ENCODE data around the gene DNAI1.
A peak's percentile ranks its signal among the peaks of the same experiment; 100 is the strongest.
"Not testable (repeated sequence)": the region's sequence is repeated elsewhere in the genome, so short reads cannot be mapped to it uniquely, and the experiment has no call there.

DNAI1 gene

DNA sequence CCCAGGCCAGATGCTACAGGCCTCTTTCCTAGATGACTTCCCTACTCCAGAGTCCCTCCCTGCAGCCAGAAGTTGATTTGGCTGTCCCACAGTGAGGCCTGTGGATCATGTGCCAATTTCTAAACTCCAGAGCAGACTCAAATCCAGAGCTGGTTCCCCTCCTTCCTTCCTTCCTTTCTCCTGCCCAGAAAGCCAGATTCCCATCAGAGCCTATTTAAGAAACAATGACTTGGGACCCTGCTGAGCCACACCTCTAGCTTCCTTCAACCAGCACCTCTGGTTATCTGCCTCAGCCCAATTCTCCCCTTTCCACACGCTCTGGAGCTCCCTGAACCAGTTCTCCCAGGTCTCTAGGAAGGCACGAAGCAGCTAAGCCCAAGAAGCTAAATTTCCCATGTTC is 7.5 kb upstream of the DNAI1 start:
- no peak for DNase-seq

DNA sequence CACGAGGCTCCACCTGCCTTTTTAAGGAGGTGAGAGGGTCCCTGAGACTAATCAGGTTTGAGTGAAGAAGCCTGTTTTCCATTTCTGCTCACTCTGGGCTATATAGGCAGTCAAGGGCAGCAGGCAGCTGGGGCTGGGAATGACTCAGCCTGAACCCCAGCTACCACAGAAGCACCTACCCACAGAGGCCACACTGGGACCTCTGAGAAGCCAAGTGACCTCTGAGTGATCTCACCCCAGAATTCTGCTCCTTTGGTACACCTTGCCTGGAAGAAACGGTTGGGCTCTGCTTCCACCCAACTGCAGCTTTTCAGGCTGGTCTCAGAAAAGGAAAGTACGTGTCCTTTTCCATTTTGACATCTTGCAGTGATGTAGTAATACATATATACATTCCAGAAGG is 7.1 kb upstream of the DNAI1 start:
- no peak for DNase-seq

DNA sequence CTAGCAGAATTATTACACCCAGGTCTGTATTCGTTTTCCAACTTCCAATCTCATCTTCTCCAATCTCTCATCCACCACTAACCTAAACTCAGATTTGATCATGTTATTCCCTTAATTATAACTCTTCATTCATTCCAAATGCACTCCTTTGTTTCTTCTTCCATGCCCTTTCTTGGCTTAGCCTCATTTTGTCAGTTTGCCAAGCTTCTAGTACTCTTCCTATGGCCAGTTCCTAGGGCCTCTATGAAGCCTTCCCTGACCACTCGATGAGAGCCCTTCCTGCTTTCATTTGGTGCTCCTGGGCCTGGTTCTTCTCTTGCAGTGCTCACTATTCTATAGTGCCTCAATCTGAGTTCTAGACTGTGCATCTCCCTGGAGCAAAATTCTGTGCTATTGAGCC is 6.0 kb upstream of the DNAI1 start:
- DNase-seq: no peak

DNA sequence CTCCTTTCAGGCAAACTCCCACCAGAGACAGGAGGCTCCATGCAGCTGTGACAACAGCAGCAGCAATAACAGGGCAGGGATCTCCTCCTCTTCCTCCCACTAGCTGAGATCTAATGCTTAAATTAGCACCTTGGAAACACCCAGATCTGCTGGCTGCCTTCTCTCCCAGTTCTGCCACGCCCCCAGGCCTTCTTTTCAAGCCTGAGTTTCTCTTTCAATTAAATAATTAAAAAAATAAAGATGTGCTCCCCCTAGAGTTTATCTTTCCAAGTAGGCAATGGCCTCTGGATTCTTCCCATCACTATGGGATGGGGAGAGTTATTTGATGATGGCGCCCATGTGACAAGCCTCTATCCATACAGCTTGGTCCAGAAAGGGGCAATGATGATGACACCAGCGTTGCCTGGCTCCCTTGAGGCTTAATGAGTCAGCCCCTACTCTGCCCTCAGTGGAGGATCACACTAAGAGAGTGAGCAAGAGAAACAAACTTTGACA is 4.0 kb upstream of the DNAI1 start:
- no peak for DNase-seq

DNA sequence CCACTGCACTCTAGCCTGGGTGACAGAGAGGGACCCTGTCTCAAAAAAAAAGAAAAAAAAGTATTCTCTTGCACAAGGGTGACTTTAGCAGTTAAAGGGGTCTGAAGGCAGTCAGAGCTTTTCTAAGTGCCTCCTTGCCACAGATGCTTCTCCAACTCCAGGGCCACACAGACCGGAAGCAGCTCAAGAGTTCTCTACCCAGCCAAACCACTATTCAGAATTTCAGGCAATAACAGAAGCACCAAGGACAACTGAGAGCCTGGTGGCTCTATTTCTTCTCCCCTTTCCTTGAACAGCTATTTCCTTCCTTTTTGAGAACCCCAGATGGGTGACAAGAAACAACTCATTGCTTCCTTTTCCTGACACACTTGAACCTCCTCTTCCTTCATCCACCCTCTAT is 2.5 kb upstream of the DNAI1 start:
- no peak for DNase-seq

DNA sequence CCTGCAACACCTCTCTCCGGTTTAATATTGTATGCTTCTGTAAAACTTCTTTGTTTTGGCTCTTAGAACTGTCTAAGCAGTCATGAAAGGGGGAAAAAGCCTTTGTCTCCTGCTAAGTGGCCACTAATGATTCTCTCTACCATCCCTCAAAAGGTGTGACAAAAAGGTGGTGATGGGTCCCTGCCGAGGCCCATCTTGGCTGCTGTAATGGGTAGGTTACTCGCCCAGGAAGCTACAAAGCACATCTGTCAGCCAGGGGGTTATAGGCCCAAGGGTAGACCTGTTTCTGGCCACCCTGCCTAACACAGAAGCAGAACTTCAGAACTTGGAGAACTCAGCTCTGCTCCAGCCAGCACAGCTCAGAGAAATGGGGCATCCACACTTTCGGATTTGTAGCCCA is 1.9 kb upstream of the DNAI1 start:
- no peak for DNase-seq

DNA sequence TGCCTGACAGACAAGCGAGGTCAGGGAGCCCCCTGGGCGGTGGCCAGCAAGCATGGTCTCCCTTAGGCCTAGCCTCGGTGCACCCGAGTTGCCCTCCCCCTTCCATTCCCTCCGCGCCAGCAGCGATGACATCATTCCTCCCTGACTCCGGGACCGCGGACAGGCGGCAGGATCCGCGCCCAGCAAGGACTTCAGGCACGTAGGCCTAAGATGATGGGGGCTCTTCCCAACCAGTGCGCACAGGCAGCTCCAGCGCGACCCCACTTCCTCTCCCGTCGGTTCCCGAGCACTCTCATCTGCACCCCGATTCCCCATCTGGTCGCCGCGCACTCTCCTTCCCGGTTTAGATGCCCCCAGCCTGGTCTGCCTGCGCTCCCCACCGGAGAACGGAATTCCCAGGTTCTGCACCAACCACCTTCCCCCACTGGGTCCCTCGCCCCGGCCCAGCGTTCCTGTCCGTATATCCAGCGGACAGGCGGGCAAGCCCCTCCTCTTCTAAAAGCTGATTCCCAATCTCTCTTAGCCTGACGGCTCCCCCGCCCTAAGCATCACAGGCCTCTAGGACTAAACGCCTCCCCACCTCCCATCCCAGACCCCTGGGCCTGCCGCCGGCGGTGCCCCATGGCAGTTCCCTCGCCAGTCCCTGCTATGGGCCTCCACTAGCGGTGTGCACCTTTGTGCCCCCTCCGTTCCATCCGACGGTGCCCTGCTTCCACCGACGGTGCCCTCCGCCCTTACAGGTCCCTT is 1.2 kb upstream of the DNAI1 start:
- DNase-seq: peak; percentile 73

DNA sequence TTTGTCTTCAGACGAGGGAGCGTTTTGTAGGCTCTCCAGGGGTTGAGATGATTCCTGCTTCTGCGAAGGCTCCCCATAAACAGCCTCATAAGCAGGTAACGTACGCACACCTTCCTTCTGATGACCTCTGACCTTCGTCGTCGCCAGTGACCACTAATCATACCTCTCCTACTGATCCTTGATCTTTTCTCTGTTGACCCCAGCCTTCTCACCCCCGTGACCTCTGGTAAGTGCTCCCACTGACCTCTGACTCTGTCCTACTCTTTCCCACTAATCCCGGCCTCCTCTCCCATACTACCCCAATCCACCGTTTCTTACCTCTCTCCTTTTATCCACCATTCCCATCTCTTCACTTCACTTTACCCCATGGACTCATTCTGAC is 345 bp downstream of the DNAI1 start:
- no peak for DNase-seq

DNA sequence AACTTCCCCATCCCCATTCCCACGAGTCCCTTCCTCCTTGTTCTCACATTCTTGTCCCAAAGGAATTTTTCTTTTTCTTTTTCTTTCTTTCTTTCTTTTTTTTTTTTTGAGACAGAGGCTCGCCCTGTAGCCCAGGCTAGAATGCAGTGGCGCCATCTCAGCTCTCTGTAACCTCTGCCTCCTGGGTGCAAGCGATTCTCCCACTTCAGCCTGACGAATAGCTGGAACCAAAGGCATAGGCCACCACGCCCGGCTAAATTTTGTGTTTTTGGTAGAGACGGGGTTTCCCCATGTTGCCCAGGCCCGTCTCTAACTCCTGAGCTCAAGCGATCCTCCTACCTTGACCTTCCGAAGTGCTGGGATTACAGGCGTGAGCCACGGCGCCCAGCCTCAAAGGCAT is 751 bp downstream of the DNAI1 start:
- DNase-seq: no peak

DNA sequence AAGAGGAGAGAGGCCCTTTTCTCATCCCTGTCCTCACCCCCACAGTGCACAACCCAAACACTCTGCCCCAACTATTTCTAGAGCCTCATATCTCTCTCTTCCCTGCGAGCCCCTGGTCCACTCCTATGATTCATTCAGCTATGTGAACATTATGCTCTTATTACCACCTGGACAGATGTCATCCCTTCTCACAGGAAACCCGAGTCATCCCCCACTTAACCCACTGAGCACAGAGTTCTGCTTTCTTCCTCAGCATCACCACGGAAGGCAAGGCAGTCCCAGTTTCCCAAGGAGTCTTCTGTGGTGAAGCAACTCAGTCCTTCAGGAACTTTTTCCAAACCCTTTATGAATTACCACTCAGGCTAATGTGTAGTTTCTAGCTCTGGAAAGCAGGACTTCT is 1.3 kb downstream of the DNAI1 start:
- no peak for DNase-seq

DNA sequence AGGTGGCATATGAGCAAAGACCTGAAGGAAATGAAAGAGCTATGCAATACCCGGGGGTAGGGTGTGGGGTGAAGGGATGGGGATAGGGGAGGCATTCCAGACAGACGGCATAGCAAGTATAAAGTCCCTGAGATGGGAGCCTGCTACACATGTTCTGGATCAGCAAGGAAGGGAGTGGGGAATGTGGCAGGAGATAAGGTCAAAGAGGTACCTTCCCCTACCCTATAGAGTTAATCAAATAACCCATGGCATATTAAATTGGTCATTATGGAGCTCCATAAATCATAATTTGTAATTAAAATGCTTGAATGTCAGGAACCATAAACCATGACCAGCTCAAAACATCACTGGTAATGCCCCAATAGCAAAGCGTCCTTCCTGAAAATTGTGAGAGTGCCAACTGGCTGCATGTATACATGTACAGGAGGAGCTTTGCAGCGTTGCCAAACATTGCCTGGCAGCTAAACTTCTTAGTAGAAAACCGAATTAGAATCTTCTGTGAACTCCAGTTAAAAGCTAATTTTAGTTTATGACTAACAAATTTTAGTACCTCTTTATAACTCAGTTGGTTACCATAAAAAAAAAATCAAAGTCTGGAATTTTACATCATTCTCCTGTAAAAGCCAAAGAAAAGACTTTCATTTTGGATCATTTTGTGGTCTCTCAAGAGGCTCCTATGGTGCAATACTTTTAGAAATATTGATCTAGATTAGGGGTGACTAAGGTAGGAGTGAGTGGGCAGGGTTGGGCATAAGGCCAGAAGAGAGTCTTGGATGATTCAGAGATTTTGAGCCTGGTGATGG is 4.7 kb downstream of the DNAI1 start:
- no peak for DNase-seq

DNA sequence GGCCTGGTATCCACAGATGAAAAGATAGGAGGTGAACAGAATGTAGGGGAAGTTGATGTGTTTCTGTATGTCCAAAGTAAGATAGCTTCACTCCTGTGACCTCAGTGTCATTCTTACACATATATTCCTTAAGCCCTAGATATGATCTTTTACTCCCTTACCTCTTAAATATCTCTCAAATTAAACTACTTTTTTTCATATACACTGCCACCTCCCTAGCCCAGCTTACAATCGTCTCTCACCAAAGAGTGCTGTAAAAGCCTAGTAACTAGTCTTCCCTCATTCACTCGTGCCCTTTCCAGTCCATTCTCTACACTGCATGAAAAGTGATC is 5.3 kb downstream of the DNAI1 start:
- DNase-seq: no peak

DNA sequence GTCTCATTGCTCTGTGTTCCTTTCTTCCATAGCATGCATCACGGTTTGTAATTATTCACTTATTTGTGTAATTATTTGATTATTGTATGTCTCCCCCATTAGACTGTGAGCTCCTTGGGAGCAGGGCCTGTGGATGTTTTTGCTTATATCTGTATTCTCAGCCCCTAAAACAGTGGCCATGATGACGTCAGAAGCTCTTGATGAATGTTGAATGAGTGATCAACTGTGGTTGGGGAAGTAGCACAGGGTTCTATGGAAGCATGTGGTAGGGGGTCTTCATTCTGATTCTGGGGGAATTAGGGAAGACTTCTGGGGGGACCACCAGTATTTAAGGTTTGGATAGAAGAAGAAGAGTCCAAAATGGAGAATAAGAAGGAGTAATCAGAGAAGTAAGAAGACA is 6.0 kb downstream of the DNAI1 start:
- DNase-seq: no peak

DNA sequence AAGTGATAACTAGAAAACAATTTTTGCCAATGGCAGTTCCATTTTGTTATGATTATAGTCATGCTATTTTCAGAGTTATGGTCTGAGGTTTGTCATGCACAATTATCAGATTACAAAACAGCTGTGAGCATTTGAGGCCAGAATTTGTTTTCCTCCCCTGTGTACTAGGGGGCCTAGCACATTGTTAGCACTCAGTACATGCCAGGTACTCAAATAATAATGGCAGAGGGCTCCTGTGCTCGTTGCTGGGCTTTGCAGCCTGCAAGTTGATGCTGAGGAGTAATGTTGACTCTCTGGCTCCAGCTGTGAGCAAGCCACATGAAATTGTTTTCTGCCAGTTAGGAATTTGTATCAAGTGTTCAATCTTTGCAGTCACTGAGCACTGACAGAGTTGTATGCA is 6.9 kb downstream of the DNAI1 start:
- no peak for DNase-seq

DNA sequence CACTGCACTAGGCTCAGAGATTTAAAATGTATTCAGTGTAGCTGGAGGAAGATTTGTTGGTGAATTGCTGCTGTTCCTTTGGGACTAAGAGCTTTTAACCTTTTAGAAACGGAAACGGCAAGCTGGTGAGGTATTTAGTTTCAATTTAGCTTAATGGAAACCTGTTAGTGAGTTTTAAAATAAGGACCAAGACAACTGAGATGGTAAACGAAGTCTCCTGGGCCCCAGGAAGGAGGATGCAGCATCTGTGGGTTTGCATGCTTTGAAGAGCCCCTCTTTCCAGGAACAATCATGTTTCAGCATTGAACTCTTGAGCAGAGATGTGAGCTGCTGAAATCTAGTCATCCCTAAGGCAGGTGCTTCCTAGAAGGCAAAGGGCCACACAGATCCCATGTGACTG is 16.5 kb downstream of the DNAI1 start:
- DNase-seq: no peak

DNA sequence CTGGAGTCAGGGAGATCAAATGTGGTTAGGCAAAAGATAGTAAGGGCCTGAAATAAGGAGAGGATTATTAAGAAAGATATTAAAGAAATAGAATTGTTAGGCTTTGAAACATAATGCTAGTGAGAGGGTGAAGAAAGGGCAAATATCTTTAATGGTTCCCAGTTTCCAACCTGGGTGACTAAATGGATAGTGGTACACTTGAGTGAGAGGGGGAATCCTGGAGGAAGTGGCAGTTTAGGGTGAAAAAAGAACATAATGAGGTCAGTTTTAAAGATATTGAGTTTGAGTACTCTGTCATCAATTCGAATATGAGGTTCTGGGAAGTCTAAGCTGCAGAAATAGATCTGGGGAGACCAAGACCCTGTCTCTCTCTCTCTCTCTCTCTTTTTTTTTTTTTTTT is 18.9 kb downstream of the DNAI1 start:
- no peak for DNase-seq

DNA sequence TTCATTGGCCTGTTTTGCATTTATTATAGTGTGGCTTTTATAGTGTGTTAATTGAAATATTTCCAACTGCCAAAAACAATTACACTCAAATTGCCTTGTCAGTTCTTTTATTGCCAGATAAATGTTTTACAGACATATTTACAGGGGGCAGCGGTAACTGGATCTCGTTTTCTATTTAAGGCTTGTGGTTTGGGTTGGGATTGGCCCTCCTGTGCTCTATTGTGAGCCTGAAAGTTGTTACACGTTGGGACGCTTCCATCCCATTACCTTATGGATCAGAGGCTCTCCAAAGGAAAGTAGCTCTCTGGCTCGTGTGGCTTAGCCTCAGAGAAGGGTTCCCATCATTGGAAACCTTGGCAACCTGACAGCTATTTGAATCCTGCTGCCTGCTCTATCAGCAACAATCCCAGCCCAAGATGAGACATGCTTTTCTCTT is 20.8 kb downstream of the DNAI1 start:
- no peak for DNase-seq

DNA sequence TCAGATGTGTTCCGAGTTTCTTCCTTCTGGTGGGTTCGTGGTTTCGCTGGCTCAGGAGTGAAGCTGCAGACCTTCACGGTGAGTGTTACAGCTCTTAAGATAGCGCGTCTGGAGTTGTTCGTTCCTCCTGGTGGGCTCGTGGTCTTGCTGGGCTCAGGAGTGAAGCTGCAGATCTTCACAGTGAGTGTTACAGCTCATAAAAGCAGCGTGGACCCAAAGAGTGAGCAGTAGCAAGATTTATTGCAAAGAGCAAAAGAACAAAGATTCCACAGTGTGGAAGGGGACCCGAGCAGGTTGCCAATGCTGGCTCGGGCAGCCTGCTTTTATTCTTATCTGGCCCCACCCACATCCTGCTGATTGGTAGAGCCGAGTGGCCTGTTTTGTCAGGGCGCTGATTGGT is 23.0 kb downstream of the DNAI1 start:
- not testable (repeated sequence) for DNase-seq

DNA sequence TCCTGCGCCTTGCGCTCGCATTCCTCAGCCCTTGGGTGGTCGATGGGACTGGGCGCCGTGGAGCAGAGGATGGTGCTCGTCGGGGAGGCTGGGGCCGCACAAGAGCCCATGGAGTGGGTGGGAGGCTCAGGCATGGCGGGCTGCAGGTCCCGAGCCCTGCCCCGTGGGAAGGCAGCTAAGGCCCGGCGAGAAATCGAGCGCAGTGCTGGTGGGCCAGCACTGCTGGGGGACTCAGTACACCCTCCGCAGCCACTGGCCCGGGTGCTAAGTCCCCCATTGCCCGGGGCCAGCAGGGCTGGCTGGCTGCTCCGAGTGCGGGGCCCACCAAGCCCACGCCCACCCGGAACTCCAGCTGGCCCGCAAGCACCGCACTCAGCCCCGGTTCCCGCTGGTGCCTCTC is 24.1 kb downstream of the DNAI1 start:
- not testable (repeated sequence) for DNase-seq

DNA sequence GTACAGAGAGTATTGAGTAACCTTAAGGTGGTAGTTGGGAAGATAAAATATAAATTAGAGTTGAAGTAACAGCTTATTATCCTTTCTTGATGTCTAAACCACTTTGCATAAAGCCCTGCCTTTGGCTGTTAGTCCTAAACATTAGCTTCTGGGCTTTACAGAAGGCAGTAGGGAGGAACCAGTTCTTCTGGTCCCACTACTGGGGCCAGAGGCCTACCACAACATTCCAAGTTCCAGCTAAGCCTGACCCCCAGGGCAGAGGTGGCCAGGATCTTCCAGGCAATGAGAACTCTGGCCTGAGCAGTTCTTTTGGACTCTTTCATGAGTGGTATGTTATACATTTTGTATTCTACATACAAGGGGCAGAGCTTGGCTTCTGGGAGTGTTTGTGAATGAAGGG is 26.1 kb downstream of the DNAI1 start:
- no peak for DNase-seq

DNA sequence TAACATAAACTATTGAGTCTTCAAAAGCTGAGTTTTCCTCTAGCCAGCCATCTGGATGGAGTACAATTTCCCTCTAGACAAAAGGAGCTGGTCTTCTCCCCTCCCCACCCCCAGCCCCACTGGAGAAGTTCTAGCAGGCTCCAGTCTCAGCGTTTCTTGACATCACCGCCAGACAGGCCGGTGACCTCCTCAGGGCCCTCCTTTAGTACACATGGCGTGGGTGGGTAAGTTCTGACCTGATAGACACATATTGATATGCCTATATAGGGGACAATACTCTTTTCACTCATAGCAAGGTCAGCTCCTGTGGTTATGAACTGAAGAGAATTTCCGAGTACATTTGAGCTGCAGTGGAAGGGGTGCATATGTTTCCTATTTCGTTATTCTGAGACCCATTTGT is 27.2 kb downstream of the DNAI1 start:
- DNase-seq: no peak

DNA sequence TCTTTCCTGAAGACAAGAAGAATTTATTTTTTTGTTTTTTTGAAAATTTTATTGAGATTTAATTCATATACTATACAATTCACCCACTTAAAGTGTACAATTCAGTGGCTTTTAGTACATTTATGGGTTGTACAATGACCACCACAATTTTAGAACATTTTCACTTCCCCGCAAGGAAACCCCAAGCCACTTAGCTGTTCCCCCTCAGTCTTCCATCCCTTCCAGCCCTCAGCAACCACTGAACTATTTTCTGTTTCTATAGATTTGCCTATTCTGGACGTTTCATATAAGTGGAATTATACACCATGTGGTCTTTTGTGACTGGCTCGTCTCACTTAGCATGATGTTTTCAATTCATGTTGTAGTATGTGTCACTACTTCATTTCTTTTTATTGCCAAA is 28.0 kb downstream of the DNAI1 start:
- DNase-seq: no peak

DNA sequence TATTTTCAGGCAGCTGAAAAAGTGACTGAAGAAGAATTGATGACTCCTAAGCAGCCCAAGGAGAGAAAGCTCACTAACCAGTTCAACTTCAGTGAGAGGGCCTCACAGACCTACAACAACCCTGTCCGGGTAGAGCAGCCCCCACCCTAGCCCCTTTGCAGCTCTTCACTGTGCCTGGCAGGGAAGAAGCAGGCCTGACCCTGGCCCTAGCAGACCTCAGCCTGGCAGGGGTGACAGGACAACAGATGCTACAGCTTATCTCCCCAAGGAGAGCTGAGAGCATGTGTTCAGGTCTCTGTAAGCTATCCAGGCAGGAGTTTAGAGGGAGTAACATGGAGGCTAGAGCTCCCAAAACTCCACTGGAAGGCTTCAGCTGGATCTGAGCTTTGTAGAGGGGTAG is 31.8 kb downstream of the DNAI1 start:
- no peak for DNase-seq

DNA sequence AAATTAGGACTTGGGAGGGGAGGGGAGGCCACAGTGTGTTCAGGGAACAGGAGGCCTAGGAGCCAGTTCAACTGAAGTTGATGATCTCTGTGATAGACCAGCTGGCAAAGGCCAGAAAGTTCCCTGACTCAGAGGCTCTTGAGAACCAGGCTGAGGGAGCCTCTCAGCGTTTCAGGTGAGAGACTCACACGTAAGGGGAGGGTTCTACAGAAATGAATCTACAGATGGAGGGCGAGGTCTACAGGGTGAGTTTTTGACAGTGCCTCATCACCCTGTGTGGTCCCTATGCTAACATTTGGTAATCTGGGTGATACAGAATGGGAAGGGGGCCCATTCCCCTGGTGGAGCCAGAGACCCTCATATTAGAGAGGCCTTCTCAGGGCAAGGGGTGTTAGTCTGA is 32.2 kb downstream of the DNAI1 start:
- no peak for DNase-seq

DNA sequence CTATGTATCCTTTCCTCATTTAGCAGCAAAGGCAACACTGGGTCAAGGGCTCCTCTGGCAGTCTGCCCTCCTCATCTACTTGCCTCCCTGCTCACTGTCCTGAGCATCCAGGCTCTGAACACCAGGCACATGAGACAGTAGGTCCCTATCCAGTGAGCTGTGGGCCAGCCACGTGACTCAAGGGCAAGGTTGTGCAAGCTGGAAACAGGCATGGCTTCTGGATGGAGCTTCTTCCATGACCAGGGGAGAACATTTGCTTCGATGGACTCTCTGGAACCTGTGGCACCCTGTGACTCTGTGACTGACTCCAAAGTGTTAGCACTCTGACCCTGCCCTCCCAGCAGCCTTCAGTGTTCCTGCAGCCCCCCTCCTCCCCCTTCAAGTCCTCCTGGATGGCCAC is 33.0 kb downstream of the DNAI1 start:
- DNase-seq: no peak

All from midbrain (tissue), 1 donor.